GM12878 (cell line): ENCODE results near the gene ZNF613. TPM values are rescaled to one million over a fixed set of nuclear protein-coding genes. Genes with fewer than 3 reads are reported as not detected.
A peak's percentile ranks its signal among the peaks of the same experiment; 100 is the strongest.

Source experiments
- ATF3 ChIP-seq: IDR thresholded peaks from 2 replicates; pipeline ENCODE4 v1.6.1; 2011; ENCODE audit warnings: low read depth, mild to moderate bottlenecking, low read length, moderate library complexity, borderline replicate concordance; ENCODE audit errors: extremely low read depth
- CEBPB ChIP-seq, 2 experiments: fragments of 150-350 bp in 1 of 2; IDR thresholded peaks; 2 replicates each; pipeline ENCODE4 v1.6.1; 2012 to 2014; ENCODE audit warnings: low read depth in 2 of 2, low read length in 2 of 2, borderline replicate concordance in 1 of 2, inconsistent platforms in 1 of 2
- FOXM1 ChIP-seq: IDR thresholded peaks from 2 replicates; pipeline ENCODE4 v1.6.1; 2012; ENCODE audit warnings: low read depth, mild to moderate bottlenecking, inconsistent platforms, low read length, moderate library complexity
- IKZF2 ChIP-seq, 2 experiments: fragments of 450-650 bp; IDR thresholded peaks; 2 replicates each; pipeline ENCODE4 v1.6.1; 2017; ENCODE audit warnings: mild to moderate bottlenecking in 2 of 2, moderate library complexity in 2 of 2
- JUNB ChIP-seq: IDR thresholded peaks from 2 replicates; pipeline ENCODE4 v1.6.1; 2016; ENCODE audit warnings: antibody characterized with exemption, mild to moderate bottlenecking
- MAX ChIP-seq: IDR thresholded peaks from 2 replicates; pipeline ENCODE4 v1.6.1; 2012; ENCODE audit warnings: low read depth, low read length, improper control_type of control experiment
- NKRF ChIP-seq: fragments of 450-650 bp; conservative IDR thresholded peaks from 2 replicates; pipeline ENCODE4 v1.6.1; 2017; ENCODE audit warnings: mild to moderate bottlenecking, moderate library complexity
- NR2C1 ChIP-seq: fragments of 450-650 bp; IDR thresholded peaks from 2 replicates; pipeline ENCODE4 v1.6.1; 2017; ENCODE audit warnings: antibody characterized with exemption, mild to moderate bottlenecking, moderate library complexity
- PBX3 ChIP-seq: IDR thresholded peaks from 2 replicates; pipeline ENCODE4 v1.6.1; 2011; ENCODE audit warnings: mild to moderate bottlenecking, low read depth, low read length, moderate library complexity; ENCODE audit not compliant: insufficient replicate concordance
- SKIL ChIP-seq: fragments of 450-650 bp; IDR thresholded peaks from 2 replicates; pipeline ENCODE4 v1.6.1; 2017; ENCODE audit warnings: mild to moderate bottlenecking, low read depth, inconsistent platforms; ENCODE audit not compliant: poor library complexity, severe bottlenecking
- TAF1 ChIP-seq: IDR thresholded peaks from 2 replicates; pipeline ENCODE4 v1.6.1; 2011; ENCODE audit warnings: mild to moderate bottlenecking, low read depth, low read length, borderline replicate concordance
- ZBTB4 ChIP-seq: fragments of 450-650 bp; formaldehyde crosslinking; IDR thresholded peaks from 2 replicates; pipeline ENCODE4 v1.4.0; 2022; ENCODE audit warnings: mild to moderate bottlenecking, moderate library complexity
- ZNF687 ChIP-seq: fragments of 450-650 bp; IDR thresholded peaks from 2 replicates; pipeline ENCODE4 v1.6.1; 2017; ENCODE audit warnings: mild to moderate bottlenecking, moderate library complexity
- polyA plus RNA-seq, 11 experiments: library from polyadenylated mRNA; depleted of rRNA in 4 of 11; unstranded in 6 of 11; stranded (reverse) in 5 of 11; fragments of >200 nt; fragmentation: Nextera tagmentation in 4 of 11; fragmentation: Illumina TruSeq in 1 of 11; extraction: Ambion mirVana in 4 of 11; extraction: Trizol in 1 of 11; gene quantifications; 1 replicate in 1 of 11; 2 replicates in 10 of 11; pipeline versions ENCODE4 v1.2.1 to v1.2.3, GENCODE V29; 2011 to 2016; ENCODE audit warnings: inconsistent platforms in 2 of 11, missing spikeins in 2 of 11, low read depth in 1 of 11
- total RNA-seq, 4 experiments: library from RNA; depleted of rRNA in 3 of 4; stranded (reverse); fragments of >200 nt in 3 of 4; fragmentation: Illumina TruSeq in 1 of 4; extraction: Trizol in 1 of 4; gene quantifications; 2 replicates each; pipeline versions ENCODE4 v1.2.1 to v1.2.3, GENCODE V29; 2013 to 2021

ZNF613 gene
- total and polyA plus RNA-seq, 10 of the 15 experiments (the other 5 are each of a cell fraction or from before 2014, with no cell fraction given) = 3.3 to 7.8 (median 5.0) TPM

- TF ChIP-seq ZNF687 (no peak), NR2C1 (peak; percentile 80), ZBTB4 (CRISPR knock-in tag) (no peak), PBX3 (peak; percentile 90), CEBPB (IDR thresholded peaks at IDR 0.05; ENCODE audit: borderline replicate concordance in 1 of 2, low read depth in 2 of 2, low read length in 2 of 2) (no peak), FOXM1 (no peak), MAX (0 out of 2 replicates have a peak, but pooled peaks have one; percentile 10), ATF3 (no peak), NKRF (no peak), IKZF2 (IDR thresholded peaks at IDR 0.05) (peak; percentile 48 to 49; a peak in 3 of 4 replicates), JUNB (no peak), SKIL (peak; percentile 26), TAF1 (no peak)
Observed at GRCh38 chr19:51926784-51927741, at the start of gene ZNF613 (continued).
